VCaP (cell line): ENCODE measurements around the gene WWTR1.
A peak's percentile ranks its signal among the peaks of the same experiment; 100 is the strongest.

Experiments used
- H3K27ac ChIP-seq: fragments of 450-650 bp; 2 replicates; pipeline ENCODE4 v1.5.1; 2017
- TF ChIP-seq, protein P1 (sequence below): fragments of 450-650 bp; conservative IDR thresholded peaks from 2 replicates; pipeline ENCODE4 v1.5.1; 2017; ENCODE audit warnings: mild to moderate bottlenecking, moderate library complexity

Gene WWTR1

DNA sequence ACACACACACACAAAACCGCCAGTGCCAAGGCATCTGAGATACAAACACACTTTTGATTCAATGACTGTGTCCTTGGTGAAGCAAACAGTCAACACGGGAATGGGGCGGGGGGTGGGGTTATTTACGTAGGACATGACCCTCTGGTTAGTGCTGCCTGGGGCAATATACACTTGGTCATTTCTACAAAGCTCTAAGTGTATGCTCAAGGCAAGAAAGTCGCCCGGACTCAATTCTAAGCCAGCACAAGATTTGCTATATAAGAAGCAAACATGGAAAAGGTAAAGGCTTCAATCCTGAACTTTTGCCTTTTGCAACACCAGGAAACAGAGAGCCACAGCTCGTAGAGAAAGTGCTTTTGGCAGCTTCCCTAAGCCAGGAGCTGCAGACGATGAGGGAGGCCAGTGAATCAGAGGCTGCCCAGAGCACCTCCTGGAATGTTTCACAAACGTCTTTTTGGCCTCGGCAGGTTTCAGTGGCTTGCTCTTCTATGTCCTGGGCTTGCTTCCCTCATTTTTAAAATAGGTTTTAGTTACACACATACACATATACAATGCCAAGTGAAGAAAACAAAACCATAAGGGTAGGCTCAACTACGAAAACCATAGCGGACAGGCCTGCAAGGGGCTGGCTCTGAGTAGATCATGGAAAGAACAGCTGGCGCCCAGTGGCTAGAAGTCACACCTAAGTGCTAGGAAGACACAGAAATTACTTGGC lies 109.7 kb downstream of the WWTR1 start:
- no peak overlapping the region for H3K27ac ChIP-seq
- TF ChIP-seq, protein P1, sequence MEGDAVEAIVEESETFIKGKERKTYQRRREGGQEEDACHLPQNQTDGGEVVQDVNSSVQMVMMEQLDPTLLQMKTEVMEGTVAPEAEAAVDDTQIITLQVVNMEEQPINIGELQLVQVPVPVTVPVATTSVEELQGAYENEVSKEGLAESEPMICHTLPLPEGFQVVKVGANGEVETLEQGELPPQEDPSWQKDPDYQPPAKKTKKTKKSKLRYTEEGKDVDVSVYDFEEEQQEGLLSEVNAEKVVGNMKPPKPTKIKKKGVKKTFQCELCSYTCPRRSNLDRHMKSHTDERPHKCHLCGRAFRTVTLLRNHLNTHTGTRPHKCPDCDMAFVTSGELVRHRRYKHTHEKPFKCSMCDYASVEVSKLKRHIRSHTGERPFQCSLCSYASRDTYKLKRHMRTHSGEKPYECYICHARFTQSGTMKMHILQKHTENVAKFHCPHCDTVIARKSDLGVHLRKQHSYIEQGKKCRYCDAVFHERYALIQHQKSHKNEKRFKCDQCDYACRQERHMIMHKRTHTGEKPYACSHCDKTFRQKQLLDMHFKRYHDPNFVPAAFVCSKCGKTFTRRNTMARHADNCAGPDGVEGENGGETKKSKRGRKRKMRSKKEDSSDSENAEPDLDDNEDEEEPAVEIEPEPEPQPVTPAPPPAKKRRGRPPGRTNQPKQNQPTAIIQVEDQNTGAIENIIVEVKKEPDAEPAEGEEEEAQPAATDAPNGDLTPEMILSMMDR, result no peak

GRCh38 chr3:149547413-149547812 lies 110.4 kb downstream of the WWTR1 start:
- TF ChIP-seq, protein P1, result no peak
- no peak overlapping the region for H3K27ac ChIP-seq

DNA sequence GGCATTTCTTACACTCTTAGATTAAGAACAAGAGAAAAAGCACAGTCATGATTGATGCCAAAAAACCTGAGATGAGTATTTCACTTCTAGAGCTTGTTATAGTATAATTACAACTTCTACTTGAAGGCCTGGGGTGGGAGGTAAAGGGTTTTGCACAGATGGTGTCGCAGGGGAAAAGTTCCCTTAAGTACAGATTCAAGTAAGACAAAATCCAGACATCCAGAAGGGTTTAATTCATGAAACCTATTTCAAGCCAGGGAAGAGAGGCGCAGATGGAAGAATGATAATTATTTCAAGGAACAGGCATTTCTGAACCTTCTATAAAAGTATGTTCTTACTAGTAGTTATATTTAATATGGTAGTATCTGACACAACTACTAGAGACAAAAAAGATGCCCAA lies 112.8 kb downstream of the WWTR1 start:
- H3K27ac ChIP-seq, result no peak overlapping the region
- TF ChIP-seq, protein P1, result no peak

DNA sequence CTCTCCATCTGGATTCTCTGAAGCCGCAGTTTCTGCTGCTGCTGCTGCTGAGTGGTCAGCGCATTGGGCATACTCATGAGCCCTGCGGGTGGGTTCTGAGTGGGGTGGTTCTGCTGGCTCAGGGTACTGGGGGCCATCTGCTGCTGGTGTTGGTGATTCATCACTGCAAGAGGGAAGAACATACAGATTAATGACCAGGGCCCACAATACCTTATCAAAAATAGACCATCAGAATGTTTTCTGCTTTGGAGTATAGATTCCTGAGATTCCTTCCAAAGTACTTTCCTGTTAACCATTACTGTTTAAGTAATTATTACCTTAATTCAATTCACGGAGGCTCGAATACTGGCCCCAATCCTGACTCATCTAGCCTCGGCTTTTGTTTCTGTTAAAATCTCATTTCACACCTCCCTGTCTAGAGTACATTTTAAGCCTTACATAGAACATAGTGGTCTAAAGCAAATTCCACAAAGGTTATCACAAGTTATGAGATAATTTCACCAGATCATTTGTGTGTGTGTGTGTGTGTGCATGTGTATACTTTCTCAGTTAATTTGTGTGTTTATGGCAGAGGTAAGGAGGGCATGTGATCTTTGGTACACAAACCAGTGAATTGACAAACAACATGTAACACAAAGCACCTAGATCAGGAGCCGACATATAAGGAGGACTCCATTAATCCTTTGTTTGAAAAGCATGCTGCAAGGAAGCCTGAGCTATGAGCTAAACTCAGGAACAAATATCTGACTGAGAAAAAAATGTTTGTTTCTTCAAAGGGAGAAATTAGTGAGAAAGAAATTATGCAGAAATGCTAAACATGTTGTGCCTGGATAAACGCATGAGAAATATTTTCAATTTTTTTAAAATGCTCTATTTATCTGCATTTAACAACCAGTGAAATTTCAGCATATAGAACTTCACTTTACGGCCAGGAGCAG lies 115.2 kb downstream of the WWTR1 start:
- TF ChIP-seq, protein P1, result no peak
- peak overlapping the region; percentile 73 for H3K27ac ChIP-seq

- H3K27ac ChIP-seq, result no peak overlapping the region
- TF ChIP-seq, protein P1, result no peak
Measured at GRCh38 chr3:149541091-149541491, 116.7 kb downstream of the WWTR1 start.

GRCh38 chr3:149538371-149538770 lies 119.5 kb downstream of the WWTR1 start:
- no peak overlapping the region for H3K27ac ChIP-seq
- TF ChIP-seq, protein P1, result no peak

GRCh38 chr3:149536429-149536828 lies 121.4 kb downstream of the WWTR1 start:
- no peak overlapping the region for H3K27ac ChIP-seq
- TF ChIP-seq, protein P1, result no peak
